ENCODE measurements around the gene ACSM2B.
"Not testable (repeated sequence)": the region's sequence is repeated elsewhere in the genome, so short reads cannot be mapped to it uniquely, and the experiment has no call there.

Gene ACSM2B

GRCh38 chr16:20576145-20576544, at the start of gene ACSM2B:
Gene ACSM2B, minus strand, starts transcription at chr16:20576367. Its CDS starts 11,522 bp downstream, at chr16:20564845.
- DNase-seq, result not testable (repeated sequence)

- DNase-seq, result no peak
Measured at GRCh38 chr16:20624882-20625807, 49.0 kb upstream of the ACSM2B start.

- no peak for DNase-seq
Measured at GRCh38 chr16:20624205-20624604, 48.0 kb upstream of the ACSM2B start.

- DNase-seq, result no peak
Measured at GRCh38 chr16:20622498-20622870, 46.3 kb upstream of the ACSM2B start.

- no peak for DNase-seq
Measured at GRCh38 chr16:20621406-20621805, 45.2 kb upstream of the ACSM2B start.

- DNase-seq, result no peak
Measured at GRCh38 chr16:20620770-20621169, 44.6 kb upstream of the ACSM2B start.

- DNase-seq, result no peak
Measured at GRCh38 chr16:20620003-20620402, 43.8 kb upstream of the ACSM2B start.

- no peak for DNase-seq
Measured at GRCh38 chr16:20617271-20617670, 41.1 kb upstream of the ACSM2B start.

GRCh38 chr16:20614186-20615141, 38.3 kb upstream of the ACSM2B start:
- no peak for DNase-seq

GRCh38 chr16:20613481-20614185, 37.5 kb upstream of the ACSM2B start:
- DNase-seq, result no peak

- DNase-seq, result peak; percentile 60
Measured at GRCh38 chr16:20612551-20613480, 36.6 kb upstream of the ACSM2B start.

GRCh38 chr16:20611975-20612481, 35.9 kb upstream of the ACSM2B start:
- no peak for DNase-seq

GRCh38 chr16:20611350-20611902, 35.3 kb upstream of the ACSM2B start:
- peak; percentile 42 for DNase-seq

GRCh38 chr16:20610892-20611349, 34.8 kb upstream of the ACSM2B start:
- no peak for DNase-seq

GRCh38 chr16:20610211-20610891, 34.2 kb upstream of the ACSM2B start:
- DNase-seq, result peak; percentile 87

GRCh38 chr16:20602205-20602604, 26.0 kb upstream of the ACSM2B start:
- DNase-seq, result not testable (repeated sequence)

GRCh38 chr16:20599475-20599874, 23.3 kb upstream of the ACSM2B start:
- not testable (repeated sequence) for DNase-seq

GRCh38 chr16:20598832-20599469, 22.8 kb upstream of the ACSM2B start:
- no peak for DNase-seq

- not testable (repeated sequence) for DNase-seq
Measured at GRCh38 chr16:20595694-20596093, 19.5 kb upstream of the ACSM2B start.

GRCh38 chr16:20595068-20595467, 18.9 kb upstream of the ACSM2B start:
- not testable (repeated sequence) for DNase-seq

Data from NCI-H2107 (cell line).